ENCODE data around the gene MED12L.

The MED12L gene

GRCh38 chr3:151203051-151203420, 117.6 kb downstream of the MED12L start, which contains the start of gene GPR171:
GPR171 (minus strand) TSS chr3:151203216; CDS start chr3:151199386, 3,830 bp downstream.
- Histone ChIP-seq H3K27me3 (ENCODE audit: control insufficient read depth, insufficient read depth, low read length) (no peaks in the 10 kb centered on the region), H3K9me3 (ENCODE audit: control insufficient read depth, low read length) (no peaks in the 10 kb centered on the region), H3K79me2 (no peaks in the 10 kb centered on the region), H3K9ac (no peak within 1 kb of the TSS), H3K27ac (no peak within 1 kb of the TSS), H3K4me1 (no peaks in the 10 kb centered on the region), H3K36me3 (ENCODE audit: control insufficient read depth, insufficient read depth, low read length) (no peaks in the 10 kb centered on the region), H3K4me3 (ENCODE audit: low read depth, low read length) (no peak within 1 kb of the TSS), H2AFZ (no peak within 1 kb of the TSS), H3K4me2 (ENCODE audit: low read length) (no peak within 1 kb of the TSS)
- TF ChIP-seq, protein P1, sequence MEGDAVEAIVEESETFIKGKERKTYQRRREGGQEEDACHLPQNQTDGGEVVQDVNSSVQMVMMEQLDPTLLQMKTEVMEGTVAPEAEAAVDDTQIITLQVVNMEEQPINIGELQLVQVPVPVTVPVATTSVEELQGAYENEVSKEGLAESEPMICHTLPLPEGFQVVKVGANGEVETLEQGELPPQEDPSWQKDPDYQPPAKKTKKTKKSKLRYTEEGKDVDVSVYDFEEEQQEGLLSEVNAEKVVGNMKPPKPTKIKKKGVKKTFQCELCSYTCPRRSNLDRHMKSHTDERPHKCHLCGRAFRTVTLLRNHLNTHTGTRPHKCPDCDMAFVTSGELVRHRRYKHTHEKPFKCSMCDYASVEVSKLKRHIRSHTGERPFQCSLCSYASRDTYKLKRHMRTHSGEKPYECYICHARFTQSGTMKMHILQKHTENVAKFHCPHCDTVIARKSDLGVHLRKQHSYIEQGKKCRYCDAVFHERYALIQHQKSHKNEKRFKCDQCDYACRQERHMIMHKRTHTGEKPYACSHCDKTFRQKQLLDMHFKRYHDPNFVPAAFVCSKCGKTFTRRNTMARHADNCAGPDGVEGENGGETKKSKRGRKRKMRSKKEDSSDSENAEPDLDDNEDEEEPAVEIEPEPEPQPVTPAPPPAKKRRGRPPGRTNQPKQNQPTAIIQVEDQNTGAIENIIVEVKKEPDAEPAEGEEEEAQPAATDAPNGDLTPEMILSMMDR (IDR thresholded peaks at IDR 0.05) = no peak

- H3K27me3 ChIP-seq (ENCODE audit: control insufficient read depth, insufficient read depth, low read length) = no peaks in the 10 kb centered on the region
- H3K4me1 ChIP-seq = no peaks in the 10 kb centered on the region
- no peak overlapping the region for H3K27ac ChIP-seq
- no peak overlapping the region for H3K9ac ChIP-seq
- TF ChIP-seq, protein P1 (IDR thresholded peaks at IDR 0.05) = no peak
- no peak overlapping the region for H2AFZ ChIP-seq
- no peak overlapping the region for H3K4me2 ChIP-seq (ENCODE audit: low read length)
- no peaks in the 10 kb centered on the region for H3K9me3 ChIP-seq (ENCODE audit: control insufficient read depth, low read length)
- H3K79me2 ChIP-seq = no peaks in the 10 kb centered on the region
- no peaks in the 10 kb centered on the region for H3K36me3 ChIP-seq (ENCODE audit: control insufficient read depth, insufficient read depth, low read length)
- no peak overlapping the region for H3K4me3 ChIP-seq (ENCODE audit: low read depth, low read length)
Measured at GRCh38 chr3:151204530-151205402, 119.3 kb downstream of the MED12L start.

- Histone ChIP-seq H3K79me2 (no peaks in the 10 kb centered on the region), H3K9me3 (ENCODE audit: control insufficient read depth, low read length) (no peaks in the 10 kb centered on the region)
Measured at GRCh38 chr3:151205482-151205881, 120.0 kb downstream of the MED12L start.

DNA sequence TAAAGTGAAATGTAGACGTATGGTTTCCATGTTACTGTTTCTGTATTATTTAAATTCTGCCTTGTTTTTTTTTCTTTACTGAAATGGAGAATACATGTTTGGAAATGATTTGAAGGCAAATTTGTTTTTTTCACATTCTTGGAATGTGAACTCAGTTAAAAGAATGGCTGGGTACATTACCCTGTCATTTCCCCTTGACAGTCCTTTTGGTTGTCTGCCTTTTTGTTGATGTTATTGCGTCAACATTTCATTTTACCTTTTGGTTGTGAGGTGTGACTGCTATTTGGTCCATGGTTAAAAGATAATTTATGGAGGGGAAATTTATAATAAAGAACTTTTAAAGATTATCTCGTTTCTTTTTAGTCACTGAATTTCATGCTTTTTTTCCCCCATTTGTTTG, 120.7 kb downstream of the MED12L start:
- Histone ChIP-seq H3K9ac (no peak overlapping the region), H3K27me3 (ENCODE audit: control insufficient read depth, insufficient read depth, low read length) (no peaks in the 10 kb centered on the region), H3K9me3 (ENCODE audit: control insufficient read depth, low read length) (no peaks in the 10 kb centered on the region), H3K79me2 (no peaks in the 10 kb centered on the region), H3K36me3 (ENCODE audit: control insufficient read depth, insufficient read depth, low read length) (no peaks in the 10 kb centered on the region), H3K4me1 (no peaks in the 10 kb centered on the region), H2AFZ (no peak overlapping the region), H3K4me2 (ENCODE audit: low read length) (no peak overlapping the region), H3K4me3 (ENCODE audit: low read depth, low read length) (no peak overlapping the region), H3K27ac (no peak overlapping the region)
- TF ChIP-seq, protein P1 (IDR thresholded peaks at IDR 0.05) = no peak

More at GRCh38 chr3:151205482-151205881, 120.0 kb downstream of the MED12L start:
- TF ChIP-seq, protein P1 (IDR thresholded peaks at IDR 0.05) = no peak
- no peak overlapping the region for H3K4me2 ChIP-seq (ENCODE audit: low read length)
- H3K27ac ChIP-seq = no peak overlapping the region
- no peak overlapping the region for H2AFZ ChIP-seq
- no peaks in the 10 kb centered on the region for H3K27me3 ChIP-seq (ENCODE audit: control insufficient read depth, insufficient read depth, low read length)
- H3K4me1 ChIP-seq = no peaks in the 10 kb centered on the region
- H3K4me3 ChIP-seq (ENCODE audit: low read depth, low read length) = no peak overlapping the region
- H3K9ac ChIP-seq = no peak overlapping the region
- H3K36me3 ChIP-seq (ENCODE audit: control insufficient read depth, insufficient read depth, low read length) = no peaks in the 10 kb centered on the region
